LHCN-M2 (cell line): ENCODE measurements around the gene VPS13C. TPM values are rescaled to one million over a fixed set of nuclear protein-coding genes. Genes with fewer than 3 reads are reported as not detected.
"Not testable (repeated sequence)": the region's sequence is repeated elsewhere in the genome, so short reads cannot be mapped to it uniquely, and the experiment has no call there.

ENCODE experiments used
- DNase-seq: peaks from one replicate; pipeline ENCODE4 v3.0.0-alpha.2; 2012; ENCODE audit warnings: low read depth
- total RNA-seq: library from RNA; depleted of rRNA; stranded (reverse); fragments of >200 nt; gene quantifications from 2 replicates; pipeline ENCODE4 v1.2.3, GENCODE V29; 2014

The VPS13C gene
- total RNA-seq, 1 experiment from 2014 or later: 35.4 TPM

DNA sequence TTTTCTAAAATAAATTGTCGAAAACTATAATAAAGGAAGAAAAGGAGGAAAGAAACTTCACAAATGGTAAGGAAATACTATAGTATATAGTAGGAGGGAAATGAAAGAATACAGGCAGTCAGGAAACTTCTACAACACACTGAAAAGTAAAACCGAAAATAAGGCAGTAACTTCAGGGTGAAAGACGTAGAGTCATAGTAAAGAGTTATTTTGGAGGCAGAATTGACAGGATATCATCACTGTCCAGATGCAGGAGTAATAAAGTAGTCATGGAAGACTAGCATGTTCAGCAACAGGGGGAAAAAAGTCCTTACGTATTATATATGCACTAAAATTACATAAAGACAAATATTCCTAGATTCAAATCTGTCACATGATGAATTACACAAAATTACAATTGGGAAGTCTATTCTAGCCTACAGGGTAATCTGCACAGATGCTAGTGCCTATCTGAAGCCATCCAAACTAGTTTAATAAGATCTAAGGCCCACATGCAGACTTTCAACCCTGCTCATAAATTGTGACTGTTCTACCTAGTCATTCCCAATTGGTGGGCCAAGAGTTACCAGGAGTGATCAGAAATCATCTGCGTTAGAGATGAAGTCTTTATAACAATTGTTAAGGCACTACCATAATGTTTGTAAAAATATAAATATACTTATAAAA, 14.0 kb downstream of the VPS13C start:
- no peak for DNase-seq

DNA sequence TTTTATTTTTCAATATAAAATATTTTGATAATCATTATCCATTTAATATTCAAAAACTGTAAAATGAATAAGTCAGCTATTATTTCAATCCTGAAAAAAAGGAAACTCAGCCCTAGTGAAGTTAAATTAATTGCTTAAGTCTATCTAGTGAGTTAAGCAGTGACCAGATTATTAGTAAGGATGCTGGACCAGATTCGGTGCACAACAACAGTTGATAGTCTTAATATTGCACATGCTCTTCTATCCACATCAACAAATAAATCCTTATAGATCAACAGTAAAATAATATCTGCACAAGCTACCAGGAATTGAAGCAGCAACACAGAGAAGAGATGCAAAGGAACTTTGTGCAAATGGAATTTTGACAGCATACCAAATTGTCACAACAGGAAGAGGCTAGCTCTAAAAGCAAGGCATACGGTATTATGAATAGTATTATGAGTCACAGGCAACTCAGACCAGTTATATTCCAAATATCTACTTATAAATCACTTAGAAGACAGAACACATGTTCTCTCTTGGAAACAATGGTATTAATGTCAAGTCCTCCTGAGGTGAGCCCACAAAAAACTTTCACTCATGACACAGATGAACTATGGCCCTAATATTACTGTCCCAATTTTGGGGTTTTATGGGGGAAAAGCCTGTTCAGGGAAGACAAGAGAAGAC, 24.9 kb downstream of the VPS13C start:
- peak; percentile 80 for DNase-seq

DNA sequence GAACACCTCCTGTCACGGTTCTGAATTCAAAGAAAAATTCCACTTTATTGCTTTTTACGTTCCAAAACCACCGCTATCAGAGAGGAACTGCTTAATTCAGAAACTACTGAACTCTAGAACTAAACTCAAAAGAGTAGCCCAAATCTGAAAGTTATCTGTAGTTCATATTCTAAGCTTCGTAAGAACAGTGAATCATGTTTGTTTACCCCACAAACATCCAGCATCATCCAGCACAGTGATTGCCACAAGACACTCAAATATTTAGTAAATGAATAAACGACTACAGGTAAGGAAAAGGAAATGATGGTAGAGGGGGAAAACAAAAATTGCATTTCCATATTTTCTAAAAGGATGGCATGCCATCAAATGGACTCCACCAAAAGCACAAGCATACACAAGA, 32.3 kb downstream of the VPS13C start:
- DNase-seq: no peak

DNA sequence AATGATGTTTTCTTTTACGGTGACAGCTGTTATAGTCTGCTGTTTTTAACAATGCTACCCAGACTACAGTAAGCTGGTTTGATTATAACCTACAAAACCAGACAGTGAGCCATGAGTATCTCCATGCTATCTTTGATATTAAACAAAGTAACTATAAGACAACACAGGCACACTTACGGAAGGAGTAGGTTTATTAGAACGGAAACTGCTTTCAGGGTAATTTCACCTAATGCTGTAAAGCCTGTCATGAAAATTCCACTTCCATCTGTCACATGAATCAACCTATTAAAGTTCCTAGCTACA, 33.0 kb downstream of the VPS13C start:
- DNase-seq: no peak

DNA sequence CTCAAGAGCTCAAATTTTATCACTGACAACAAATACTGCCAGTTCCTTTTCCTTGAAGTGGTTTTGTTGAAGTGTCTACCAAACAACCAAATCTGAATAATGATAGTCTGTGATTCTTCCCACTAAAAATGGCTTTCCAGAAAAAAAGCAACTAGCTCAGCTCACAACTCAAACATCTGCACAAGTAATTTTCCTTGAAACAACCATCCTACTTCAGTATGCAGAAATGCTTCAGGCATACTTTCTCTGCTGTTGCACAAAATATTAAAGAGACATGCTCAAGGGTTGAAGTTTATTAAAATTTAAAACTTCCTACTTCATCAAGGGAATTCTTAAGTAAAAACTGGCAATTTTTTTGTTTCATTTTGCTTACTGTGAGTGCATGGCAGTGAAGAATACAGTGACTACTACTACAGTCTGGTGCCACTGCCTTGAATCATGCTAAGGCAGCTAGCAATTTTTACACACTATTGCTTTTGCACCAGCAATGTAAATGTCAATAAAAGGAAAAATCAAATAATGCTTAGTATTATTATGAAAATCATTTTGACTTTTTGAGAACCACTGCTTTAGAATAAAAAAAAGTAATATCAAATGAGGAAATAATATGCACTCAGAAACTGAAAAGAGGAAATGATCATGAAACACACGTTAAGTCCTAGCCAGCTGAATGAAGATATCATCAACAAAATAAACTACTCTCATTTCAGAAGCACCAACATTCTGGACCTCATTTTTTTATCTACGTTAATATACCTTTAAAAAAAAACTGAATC, 33.6 kb downstream of the VPS13C start:
- DNase-seq: no peak

DNA sequence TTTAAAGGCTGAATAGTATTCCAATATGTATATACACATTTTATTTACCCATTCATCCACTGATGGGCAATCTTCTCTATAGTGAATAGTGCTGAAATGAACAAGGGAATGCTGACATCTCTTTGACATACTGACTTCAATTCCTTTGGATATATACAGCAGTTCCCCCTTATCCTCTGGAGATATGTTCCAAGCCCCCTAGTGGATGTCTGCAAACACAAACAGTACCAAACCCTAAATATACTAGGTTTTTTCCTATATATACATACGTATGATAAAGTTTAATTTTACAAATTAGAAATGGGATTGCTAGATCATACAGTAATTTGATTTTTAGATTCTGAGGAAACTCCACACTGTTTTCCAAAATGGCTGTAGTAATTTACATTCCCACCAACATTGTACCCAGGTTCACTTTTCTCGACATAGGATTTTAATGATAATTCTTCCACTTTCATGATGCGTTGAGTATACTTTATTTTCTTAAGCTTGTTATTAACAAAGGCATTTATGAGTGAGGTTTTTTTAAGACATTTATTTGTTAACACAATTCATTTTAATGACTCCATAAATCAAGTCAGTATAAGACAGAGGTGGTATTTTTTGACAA, 38.2 kb downstream of the VPS13C start:
- no peak for DNase-seq

DNA sequence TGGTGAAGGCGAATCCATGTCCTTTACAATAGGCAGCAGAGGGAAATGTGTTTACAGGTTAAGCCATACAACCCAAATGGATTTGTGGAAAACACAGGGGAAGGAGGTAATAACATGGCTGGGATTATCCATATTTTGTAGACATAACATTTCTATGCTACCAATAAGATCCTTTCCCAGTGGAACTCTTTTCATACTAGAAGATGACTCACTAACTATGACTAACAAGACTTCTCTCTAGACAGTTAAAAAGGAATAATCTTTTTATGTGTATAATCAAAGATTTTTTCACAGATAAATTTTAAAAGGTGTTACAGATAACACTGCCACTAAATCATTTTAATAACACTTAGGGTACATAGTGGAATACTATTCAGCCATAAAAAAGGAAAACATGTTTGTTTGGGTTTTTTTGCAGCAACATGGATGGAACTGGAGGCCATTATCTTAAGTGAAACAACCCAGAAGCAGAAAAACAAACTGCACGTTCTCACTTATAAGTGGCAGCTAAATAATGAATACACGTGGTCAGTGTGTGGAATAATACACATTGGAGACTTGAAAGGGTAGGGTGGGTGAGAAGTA, 39.6 kb downstream of the VPS13C start:
- peak; percentile 34 for DNase-seq

DNA sequence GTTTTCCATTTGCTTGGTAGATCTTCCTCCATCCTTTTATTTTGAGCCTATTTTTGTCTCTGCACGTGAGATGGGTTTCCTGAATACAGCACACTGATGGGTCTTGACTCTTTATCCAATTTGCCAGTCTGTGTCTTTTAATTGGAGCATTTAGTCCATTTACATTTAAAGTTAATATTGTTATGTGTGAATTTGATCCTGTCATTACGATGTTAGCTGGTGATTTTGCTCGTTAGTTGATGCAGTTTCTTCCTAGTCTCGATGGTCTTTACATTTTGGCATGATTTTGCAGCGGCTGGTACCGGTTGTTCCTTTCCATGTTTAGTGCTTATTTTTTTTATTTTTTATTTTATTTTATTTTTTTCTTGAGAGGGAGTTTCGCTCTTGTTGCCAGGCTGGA, 54.9 kb downstream of the VPS13C start:
- DNase-seq: not testable (repeated sequence)

DNA sequence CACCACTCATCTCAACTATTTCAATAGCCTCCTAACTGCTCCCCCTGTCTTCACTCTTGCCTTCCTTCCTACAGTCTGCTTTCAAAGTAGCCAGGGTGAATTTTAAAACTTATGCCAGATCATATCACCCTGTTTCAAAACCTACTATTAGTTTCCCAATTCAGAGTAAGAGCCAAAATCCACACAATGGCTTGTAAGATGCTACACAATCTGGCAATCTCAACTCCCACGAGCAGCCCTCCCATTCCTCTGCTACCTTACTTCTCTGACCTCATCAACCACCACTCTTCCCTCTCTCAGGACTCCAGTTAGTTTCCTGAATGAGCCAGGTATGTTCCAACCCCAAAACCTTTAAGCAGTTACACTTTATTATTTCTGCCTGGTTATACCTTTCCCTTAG, 62.5 kb downstream of the VPS13C start:
- DNase-seq: no peak

DNA sequence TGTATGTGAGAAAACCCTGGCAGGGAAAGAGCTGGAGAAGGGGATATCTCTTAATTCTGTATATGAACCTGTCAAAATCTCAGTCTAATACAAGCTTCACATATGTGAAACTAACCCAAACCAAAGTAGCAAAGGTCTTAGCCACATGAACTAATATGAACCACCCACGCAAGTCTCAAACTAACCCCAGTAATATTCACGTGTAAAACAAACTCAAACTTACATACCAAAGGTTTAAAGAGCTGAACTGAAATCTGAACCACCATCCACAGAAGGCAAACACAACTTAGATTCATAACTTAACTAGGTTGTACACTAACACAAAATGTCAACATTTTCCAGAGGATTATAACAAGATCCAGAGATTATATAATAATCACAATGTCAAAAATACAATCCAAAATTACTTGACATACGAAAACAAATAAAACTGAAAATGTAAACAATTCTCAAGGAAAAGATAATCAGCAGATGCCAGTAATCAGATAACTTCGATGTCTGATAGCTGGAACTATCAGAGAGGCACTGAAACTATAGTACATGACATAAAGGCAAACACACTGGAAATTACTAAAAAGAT, 64.1 kb downstream of the VPS13C start:
- DNase-seq: no peak

DNA sequence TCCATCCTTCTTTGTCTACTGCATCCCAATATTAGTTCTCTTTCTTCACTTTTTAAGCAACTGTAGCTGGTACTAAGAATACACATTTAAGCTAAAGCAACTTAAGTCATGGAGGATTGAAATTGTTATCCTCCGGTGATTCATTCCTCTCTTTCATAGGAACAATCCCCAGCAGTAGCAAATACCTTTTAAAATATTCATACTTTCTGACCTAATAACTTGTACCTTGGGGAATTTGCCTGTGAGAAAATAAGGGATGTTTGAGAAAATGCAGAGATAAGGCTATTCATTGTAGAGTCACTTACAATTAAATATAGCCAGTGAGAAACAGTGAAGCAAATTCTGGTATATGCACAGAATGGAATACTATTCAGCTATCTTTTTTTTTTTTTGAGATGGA, 66.0 kb downstream of the VPS13C start:
- DNase-seq: peak; percentile 85

DNA sequence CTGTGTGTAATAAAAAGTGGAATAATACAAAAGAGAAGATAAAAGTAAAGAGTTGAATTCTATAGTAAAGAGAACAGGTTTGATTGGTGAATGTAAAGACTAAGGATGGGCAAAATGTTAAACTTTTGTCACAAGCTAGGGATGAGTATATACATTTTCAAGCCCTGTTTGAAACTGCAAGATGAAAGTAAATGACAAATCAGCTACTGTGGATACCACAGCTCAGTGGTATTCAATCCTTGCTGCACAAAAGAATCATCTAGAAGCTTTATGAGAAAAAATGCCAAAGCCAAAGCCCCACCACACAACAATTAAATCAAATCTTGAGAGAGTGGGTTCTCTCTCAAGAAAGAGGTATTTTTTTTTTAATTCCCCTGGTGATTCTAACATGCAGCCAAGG, 67.7 kb downstream of the VPS13C start:
- DNase-seq: no peak

DNA sequence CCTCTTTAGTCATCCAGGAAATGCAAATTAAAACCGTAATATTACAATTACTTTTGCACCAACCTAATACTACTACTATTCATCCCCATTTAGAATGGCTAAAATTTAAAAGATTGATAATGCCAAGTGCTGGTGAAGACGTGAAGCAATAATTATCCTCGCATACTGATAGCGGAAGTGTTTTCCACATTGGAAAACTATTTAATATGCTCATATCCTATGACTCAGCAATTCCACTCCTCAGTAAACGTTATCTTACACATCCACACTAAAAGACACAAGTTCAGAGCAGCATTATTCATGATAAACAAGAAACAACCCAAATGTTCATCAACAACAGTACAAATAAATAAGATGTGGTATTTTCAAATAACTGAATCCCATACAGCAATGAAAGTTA, 70.6 kb downstream of the VPS13C start:
- no peak for DNase-seq

DNA sequence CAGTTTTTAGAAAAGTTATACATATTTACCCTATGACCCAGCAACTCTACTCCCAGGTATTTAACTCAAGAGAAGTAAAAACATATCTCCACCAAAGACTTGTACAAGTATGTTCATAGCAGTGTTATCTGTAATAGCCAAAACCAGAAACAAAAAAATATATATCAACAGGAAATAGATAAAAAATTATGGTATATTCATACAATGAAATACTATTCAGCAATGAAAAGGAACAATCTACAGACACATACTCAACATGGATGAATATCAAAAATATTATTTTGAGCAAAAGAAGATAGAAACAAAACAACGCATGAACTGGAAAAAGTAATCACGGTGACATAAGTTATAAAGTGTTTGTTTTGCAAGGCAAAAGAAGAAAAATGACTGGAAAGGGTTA, 72.4 kb downstream of the VPS13C start:
- no peak for DNase-seq

DNA sequence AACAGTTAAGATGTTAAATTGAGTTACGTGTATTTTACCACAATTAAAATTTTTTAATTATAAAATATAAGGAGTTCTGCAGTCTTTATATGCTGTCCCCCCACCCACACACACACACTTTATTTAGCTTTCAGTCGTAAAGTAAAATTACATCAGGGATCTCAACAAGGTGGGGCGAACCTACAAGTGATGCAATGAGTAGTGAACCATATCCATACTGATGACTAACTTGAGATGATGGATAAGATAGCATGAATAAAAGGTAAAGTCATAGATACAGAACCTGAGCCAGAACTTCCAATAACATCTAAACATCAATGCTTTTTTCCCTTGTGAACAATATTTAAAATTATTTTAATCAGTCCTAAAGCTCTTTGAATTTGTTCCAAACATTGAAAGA, 77.2 kb downstream of the VPS13C start:
- DNase-seq: no peak

DNA sequence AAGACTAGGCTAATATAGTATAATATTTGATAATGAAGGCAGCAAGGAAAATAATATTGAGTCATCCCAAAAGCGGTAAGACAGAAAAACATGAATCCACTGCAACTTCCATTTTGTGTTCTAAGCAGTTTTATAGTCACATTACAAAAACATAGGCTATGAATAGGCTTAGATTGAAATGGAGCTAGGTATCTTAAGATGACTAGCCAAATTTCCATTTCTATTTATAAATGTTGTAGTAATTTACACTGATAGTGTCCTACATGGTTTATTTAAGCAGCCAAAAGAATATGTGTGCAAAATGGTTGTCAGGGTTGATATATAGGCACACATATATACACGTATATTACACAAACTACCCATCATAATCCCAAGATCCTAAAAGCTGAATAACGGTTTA, 82.0 kb downstream of the VPS13C start:
- no peak for DNase-seq

DNA sequence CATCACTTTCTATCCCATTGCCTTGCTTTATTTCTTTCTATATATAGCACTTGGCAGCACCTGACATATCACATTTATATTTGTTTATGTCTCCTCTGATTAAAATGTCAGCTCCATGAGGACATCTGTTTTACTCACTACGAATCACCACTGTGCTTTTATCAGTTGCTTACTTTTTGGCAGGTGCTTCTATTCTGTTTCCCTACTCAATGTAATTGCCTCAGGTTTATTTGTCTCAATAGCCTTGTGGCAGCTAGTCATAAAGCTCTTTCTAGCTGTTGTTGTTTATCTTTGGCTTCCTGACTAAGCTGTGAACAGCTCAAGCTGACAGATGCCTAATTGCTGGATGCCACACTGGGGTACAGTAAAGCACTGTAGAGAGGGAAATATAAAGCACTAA, 85.5 kb downstream of the VPS13C start:
- DNase-seq: peak; percentile 63

DNA sequence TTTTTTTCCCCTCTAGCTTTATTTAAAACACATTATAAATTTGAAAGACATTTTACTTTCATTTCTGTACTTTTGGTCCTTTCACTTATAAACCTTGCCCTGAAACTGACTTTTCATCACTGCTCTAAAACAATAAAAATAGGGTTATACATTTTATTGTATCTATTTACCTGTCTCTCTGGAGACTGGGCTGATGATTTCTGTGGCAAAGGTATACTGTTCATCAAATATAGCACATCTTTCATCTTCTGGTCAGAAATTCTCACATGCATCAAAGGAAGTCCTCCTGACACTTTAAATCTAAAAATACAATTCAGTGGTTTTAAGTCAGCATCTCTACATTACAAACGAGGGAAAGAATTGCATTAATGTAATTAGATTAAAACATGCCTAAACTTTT, 86.1 kb downstream of the VPS13C start:
- no peak for DNase-seq

DNA sequence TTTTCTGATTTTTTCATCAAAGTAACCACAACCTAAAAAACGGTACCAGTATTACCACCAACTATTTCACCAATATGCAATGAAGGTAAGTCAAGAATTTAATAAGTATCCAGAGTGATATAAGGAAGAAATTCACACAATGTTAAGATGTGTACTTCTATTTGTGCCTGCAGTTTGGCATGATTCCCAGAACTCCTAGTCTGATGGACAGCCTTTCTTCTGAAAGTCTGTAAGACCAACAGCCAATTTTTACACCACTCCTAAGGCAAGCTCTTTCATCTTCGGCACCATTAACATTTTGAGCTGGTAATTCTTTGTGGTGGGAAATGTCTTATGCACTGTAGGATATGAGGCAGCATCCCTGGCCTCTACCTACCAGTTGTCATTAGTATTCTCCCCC, 108.3 kb downstream of the VPS13C start:
- DNase-seq: peak; percentile 9

DNA sequence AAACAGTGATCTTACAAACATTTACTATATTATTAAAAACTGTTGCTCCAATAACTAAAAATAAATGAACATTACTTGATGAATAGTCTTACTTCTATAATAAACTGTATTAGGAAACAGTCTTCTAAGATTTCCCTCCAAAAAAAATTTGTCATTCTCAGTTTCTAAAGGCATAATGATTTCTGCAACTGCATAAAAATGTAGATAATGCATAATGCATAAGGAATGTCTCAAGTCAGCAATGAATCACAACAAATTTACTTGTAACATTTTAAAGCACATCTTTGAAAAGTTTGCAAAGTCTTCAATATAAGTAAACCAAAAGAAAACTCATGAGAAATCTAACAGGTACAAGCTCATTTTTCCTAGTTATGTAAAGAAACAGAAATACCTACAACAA, 113.5 kb downstream of the VPS13C start:
- DNase-seq: peak; percentile 20

DNA sequence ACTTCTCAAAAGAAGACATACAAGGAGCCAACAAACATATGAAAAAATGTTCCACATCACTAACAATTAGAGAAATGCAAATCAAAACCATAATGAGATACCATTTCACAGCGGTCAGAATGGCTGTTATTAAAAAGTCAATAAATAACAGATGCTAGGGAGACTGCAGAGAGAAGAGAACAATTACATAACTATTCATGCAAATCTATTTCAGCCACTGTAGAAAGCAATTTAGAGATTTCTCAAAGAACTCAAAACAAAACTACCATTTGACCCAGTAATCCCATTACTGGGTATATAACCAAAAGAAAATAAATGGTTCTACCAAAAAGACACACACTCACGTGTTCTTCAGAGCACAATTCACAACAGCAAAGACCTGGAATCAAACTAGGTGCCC, 116.3 kb downstream of the VPS13C start:
- no peak for DNase-seq

DNA sequence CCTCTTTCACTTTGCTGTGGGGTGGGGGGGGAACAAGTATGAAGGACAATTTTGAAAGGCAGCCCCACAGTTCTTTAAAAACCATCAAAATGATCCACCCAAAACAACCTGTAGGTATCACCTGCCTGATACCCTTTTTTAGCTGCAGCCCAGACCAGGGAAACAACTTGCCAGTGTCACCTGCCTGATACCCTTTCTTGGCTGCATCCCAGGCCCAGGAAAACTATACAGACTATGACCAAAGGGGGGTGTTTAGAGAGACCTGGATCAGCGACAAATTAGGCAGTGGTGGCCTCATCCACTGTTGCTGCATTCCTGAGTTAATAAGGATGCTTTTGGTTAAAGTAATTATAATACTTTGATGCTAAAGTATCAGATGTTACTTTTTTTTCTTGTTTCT, 122.0 kb downstream of the VPS13C start:
- DNase-seq: no peak
